ENCODE measurements around the gene TMEM245. TPM values are rescaled to one million over a fixed set of nuclear protein-coding genes. Genes with fewer than 3 reads are reported as not detected.

Gene TMEM245
- total RNA-seq, 1 experiment from 2014 or later: 23.7 TPM

DNA sequence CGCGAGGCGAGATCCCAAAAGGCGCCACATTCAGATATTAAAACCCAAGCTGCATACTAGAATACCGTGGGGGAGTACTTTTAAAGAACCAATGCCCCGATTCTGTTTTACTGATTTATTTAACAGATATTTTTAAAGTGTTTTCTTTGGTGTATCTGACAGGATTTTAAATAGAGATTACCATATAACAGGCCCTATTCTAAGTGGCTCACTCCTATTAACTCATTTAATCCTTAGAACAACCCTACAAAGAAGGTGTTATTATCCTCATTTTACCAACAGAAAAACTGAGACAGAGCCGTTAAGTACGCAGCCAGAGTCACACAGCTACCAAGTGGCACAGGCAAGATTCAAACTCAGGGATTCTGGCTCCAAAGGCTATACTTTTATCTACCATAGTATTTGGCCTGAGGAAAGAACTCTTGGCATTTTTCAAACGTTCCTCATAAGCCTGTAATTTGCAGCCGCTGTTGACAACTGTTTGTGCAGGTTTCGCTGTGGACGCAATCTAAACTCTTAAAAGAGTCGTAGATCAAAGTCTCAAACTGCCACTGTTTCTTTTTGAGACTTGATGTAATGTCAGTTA, 550 bp upstream of the TMEM245 start:
- Histone ChIP-seq H3K36me3 (ENCODE audit: low read depth, low read length) (no peaks in the 10 kb centered on the region), H2AFZ (ENCODE audit: low read length) (peak overlapping the region; percentile 82), H3K27ac (ENCODE audit: low read length) (no peak overlapping the region), H3K9me3 (ENCODE audit: low read length) (no peaks in the 10 kb centered on the region), H3F3A (ENCODE audit: low read length, unreplicated experiment) (no peaks in the 10 kb centered on the region), H3K27me3 (ENCODE audit: low read length) (no peaks in the 10 kb centered on the region), H3K4me1 (ENCODE audit: insufficient read depth, low read length) (peaks cover 14% of the 10 kb centered on the region), H3K4me2 (ENCODE audit: low read length) (peak overlapping the region; percentile 81), H3K79me2 (ENCODE audit: low read length) (peaks cover 45% of the 10 kb centered on the region), H3K4me3 (ENCODE audit: low read length) (peak overlapping the region; percentile 96), H4K20me1 (ENCODE audit: low read length) (peaks cover 20% of the 10 kb centered on the region), H3K9ac (ENCODE audit: low read length) (peak overlapping the region; percentile 91), H3K9me2 (replicated peaks; ENCODE audit: low read length) (no peaks in the 10 kb centered on the region)
- TF ChIP-seq, protein P1, sequence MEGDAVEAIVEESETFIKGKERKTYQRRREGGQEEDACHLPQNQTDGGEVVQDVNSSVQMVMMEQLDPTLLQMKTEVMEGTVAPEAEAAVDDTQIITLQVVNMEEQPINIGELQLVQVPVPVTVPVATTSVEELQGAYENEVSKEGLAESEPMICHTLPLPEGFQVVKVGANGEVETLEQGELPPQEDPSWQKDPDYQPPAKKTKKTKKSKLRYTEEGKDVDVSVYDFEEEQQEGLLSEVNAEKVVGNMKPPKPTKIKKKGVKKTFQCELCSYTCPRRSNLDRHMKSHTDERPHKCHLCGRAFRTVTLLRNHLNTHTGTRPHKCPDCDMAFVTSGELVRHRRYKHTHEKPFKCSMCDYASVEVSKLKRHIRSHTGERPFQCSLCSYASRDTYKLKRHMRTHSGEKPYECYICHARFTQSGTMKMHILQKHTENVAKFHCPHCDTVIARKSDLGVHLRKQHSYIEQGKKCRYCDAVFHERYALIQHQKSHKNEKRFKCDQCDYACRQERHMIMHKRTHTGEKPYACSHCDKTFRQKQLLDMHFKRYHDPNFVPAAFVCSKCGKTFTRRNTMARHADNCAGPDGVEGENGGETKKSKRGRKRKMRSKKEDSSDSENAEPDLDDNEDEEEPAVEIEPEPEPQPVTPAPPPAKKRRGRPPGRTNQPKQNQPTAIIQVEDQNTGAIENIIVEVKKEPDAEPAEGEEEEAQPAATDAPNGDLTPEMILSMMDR (conservative IDR thresholded peaks at IDR 0.05; ENCODE audit: low read depth, low read length): no peak
- TF ChIP-seq EZH2phosphoT487 (IDR thresholded peaks at IDR 0.05; ENCODE audit: borderline replicate concordance, low read length) (no peak), EZH2 (IDR thresholded peaks at IDR 0.05; ENCODE audit: low read length, unreplicated experiment) (no peak)
- DNase-seq: no peak
- no peak for ATAC-seq
- BruUV-seq (replicated peaks): no TSS peak
- ChIA-PET CTCF (interaction anchor here (0.6 kb wide), 1 partner anchor 108 kb away, joined by 3 read pairs; no protein-coding TSS in a partner anchor), POLR2A (ENCODE audit: unreplicated experiment) (no interaction called here)
- intact Hi-C loops (cut with micrococcal nuclease): no loop called here

DNA sequence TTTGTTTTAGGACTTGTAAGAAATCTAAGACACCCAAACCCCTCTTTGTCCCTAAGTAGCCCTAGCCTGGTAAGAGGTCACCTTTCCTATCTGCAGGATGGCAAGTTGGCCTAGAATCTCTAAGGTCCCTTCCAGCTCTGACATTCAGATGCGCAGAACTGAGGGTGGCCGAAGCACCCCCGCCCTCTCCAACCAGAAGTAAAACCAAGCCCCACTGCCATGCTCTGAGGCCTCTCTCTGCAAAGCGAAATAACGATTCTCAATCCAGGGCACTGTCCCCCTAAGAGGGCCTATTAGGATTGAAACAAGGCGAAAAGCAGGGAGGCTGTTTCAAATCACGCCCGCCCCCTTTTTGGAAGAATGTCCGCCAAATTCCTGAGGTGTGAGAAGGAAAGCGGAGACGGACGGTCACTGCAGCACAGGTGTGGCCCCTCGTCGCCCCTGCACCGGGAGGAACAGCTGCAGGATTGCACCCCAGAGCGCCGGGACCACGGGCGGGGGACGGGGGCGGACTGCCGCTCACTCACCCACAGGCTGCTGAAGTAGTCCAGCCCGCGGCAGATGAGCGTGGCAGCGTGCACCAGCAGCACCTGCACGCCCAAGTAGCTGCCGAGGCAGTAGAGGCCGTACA, 824 bp downstream of the TMEM245 start:
- H3K27ac ChIP-seq (ENCODE audit: low read length): peak overlapping the region; percentile 77
- TF ChIP-seq EZH2phosphoT487 (IDR thresholded peaks at IDR 0.05; ENCODE audit: borderline replicate concordance, low read length): no peak
- TF ChIP-seq EZH2 (IDR thresholded peaks at IDR 0.05; ENCODE audit: low read length, unreplicated experiment): no peak
- TF ChIP-seq, protein P1 (conservative IDR thresholded peaks at IDR 0.05; ENCODE audit: low read depth, low read length): no peak
- peaks cover 27% of the 10 kb centered on the region for H3K4me1 ChIP-seq (ENCODE audit: insufficient read depth, low read length)
- peak overlapping the region; percentile 96 for H3K4me3 ChIP-seq (ENCODE audit: low read length)
- ChIA-PET CTCF (no interaction called here), POLR2A (ENCODE audit: unreplicated experiment) (no interaction called here)
- no peaks in the 10 kb centered on the region for H3K36me3 ChIP-seq (ENCODE audit: low read depth, low read length)
- H3F3A ChIP-seq (ENCODE audit: low read length, unreplicated experiment): no peaks in the 10 kb centered on the region
- H4K20me1 ChIP-seq (ENCODE audit: low read length): peaks cover 24% of the 10 kb centered on the region
- intact Hi-C loops (cut with micrococcal nuclease): loop anchor here (1.0 to 10.0 kb wide), 5 partner anchors 20 to 200 kb away; partner anchors contain the start of gene CTNNAL1
- no peaks in the 10 kb centered on the region for H3K9me3 ChIP-seq (ENCODE audit: low read length)
- ATAC-seq (no peak), DNase-seq (peak; percentile 32)
- H3K9me2 ChIP-seq (replicated peaks; ENCODE audit: low read length): no peaks in the 10 kb centered on the region
- peak overlapping the region; percentile 74 for H2AFZ ChIP-seq (ENCODE audit: low read length)
- no peaks in the 10 kb centered on the region for H3K27me3 ChIP-seq (ENCODE audit: low read length)
- BruUV-seq (replicated peaks): no TSS peak
- peaks cover 58% of the 10 kb centered on the region for H3K79me2 ChIP-seq (ENCODE audit: low read length)
- H3K9ac ChIP-seq (ENCODE audit: low read length): peak overlapping the region; percentile 91
- peak overlapping the region; percentile 99 for H3K4me2 ChIP-seq (ENCODE audit: low read length)

All from PC-3 (cell line).